Stomach (tissue), 9 donors: ENCODE results near the gene LINC01488. TPM values are rescaled to one million over a fixed set of nuclear protein-coding genes. Genes with fewer than 3 reads are reported as not detected.

Experiments used
- DNase-seq, 2 donors: peaks; one replicate each; pipeline versions ENCODE4 v3.0.0 to v3.0.0-alpha.2; 2013 to 2019
- H3K27ac ChIP-seq, 5 donors: fragments of 200-600 bp in 4 of 5; sonication (generic) in 4 of 5; one replicate each; pipeline ENCODE4 v1.5.1; 2013 to 2019; ENCODE audit warnings: mild to moderate bottlenecking in 1 of 5, moderate library complexity in 1 of 5
- H3K27me3 ChIP-seq, 3 donors: fragments of 200-600 bp; sonication (generic); one replicate each; pipeline ENCODE4 v1.5.1; 2017 to 2019; ENCODE audit warnings: mixed run types in 1 of 3
- H3K36me3 ChIP-seq, 4 donors: fragments of 200-600 bp; sonication (generic); 1 replicate in 3 of 4; 2 replicates in 1 of 4; pipeline ENCODE4 v1.5.1; 2016 to 2019
- H3K4me1 ChIP-seq, 4 donors: fragments of 200-600 bp; sonication (generic); one replicate each; pipeline ENCODE4 v1.5.1; 2016 to 2019
- H3K4me3 ChIP-seq, 4 donors: fragments of 200-600 bp; sonication (generic) in 3 of 4; one replicate each; pipeline ENCODE4 v1.5.1; 2016 to 2019; ENCODE audit warnings: mild to moderate bottlenecking in 1 of 4
- H3K9me3 ChIP-seq, 4 donors: fragments of 200-600 bp; sonication (generic); one replicate each; pipeline ENCODE4 v1.5.1; 2016 to 2019
- CTCF ChIP-seq, 7 experiments: fragments of 450-650 bp in 4 of 7; fragments of 200-600 bp in 3 of 7; sonication (generic) in 3 of 7; IDR thresholded peaks; one replicate each; pipeline ENCODE4 v1.5.1; 2016 to 2019; ENCODE audit warnings: antibody characterized with exemption in 7 of 7, control low read depth in 2 of 7, mild to moderate bottlenecking in 1 of 7
- EP300 ChIP-seq: sonication (generic); formaldehyde crosslinking; IDR thresholded peaks from one replicate; pipeline ENCODE4 v1.6.1; 2017; ENCODE audit warnings: antibody characterized with exemption
- POLR2A ChIP-seq, 4 donors: fragments of 450-650 bp; IDR thresholded peaks; one replicate each; pipeline ENCODE4 v1.6.1; 2016; ENCODE audit warnings: antibody characterized with exemption in 4 of 4, control low read depth in 2 of 4, mild to moderate bottlenecking in 1 of 4, moderate library complexity in 1 of 4
- POLR2AphosphoS5 ChIP-seq, 3 donors: sonication (generic); formaldehyde crosslinking; IDR thresholded peaks; one replicate each; pipeline ENCODE4 v1.6.1; 2016; ENCODE audit warnings: antibody characterized with exemption in 3 of 3
- WGBS, 5 donors: extraction: QIAGEN DNeasy Blood & Tissue Kit in 3 of 5; methylation state at CpG; one replicate each; pipeline versions ENCODE4 v1.1.5 to v1.1.7; 2013 to 2018; 5-methylcytosine and 5-hydroxymethylcytosine counted together
- intact Hi-C: fragments of 100-400 bp; cut with DNase I; formaldehyde crosslinking; loops from one replicate; pipeline ENCODE4 v1.15.1; 2023; ENCODE audit warnings: low total_unique reads
- polyA plus RNA-seq, 3 donors: library from polyadenylated mRNA; stranded (reverse); fragments of 200-250 nt; gene quantifications; one replicate each; pipeline ENCODE4 v1.2.3, GENCODE V29; 2013
- total RNA-seq, 5 donors: library from RNA; depleted of rRNA; stranded (reverse); fragments of >200 nt; gene quantifications; one replicate each; pipeline versions ENCODE4 v1.1.0 to v1.2.3, GENCODE V29; 2014 to 2016
- donor health status: healthy with polysubstance abuse.
- donor health status: Bipolar disorder and iron deficiency.
- donor health status: healthy.

Gene LINC01488
- total and polyA plus RNA-seq, 8 donors, result not detected

- no peaks in the 10 kb centered on the region for H3K36me3 ChIP-seq
- intact Hi-C loops, result no loop called here
- no peak for TF ChIP-seq POLR2A (IDR thresholded peaks at IDR 0.05)
- no peak for TF ChIP-seq POLR2AphosphoS5 (IDR thresholded peaks at IDR 0.05)
- TF ChIP-seq EP300, result no peak
- no peak for TF ChIP-seq CTCF (IDR thresholded peaks at IDR 0.05)
- no peak overlapping the region for H3K4me3 ChIP-seq
- DNase-seq, result peak in 1 of 2 donors; percentile 68
- peaks cover 0 to 25% (median 20%) of the 10 kb centered on the region in 4 donors for H3K4me1 ChIP-seq
- peaks cover 0 to 35% (median 0%) of the 10 kb centered on the region in 3 donors for H3K27me3 ChIP-seq
- H3K27ac ChIP-seq, result no peak overlapping the region
- 65 to 83% (median 69%) methylated on average over 16 of the region's 16 CpGs for WGBS, 5 donors
- peaks cover 3 to 17% (median 12%) of the 10 kb centered on the region in 4 donors for H3K9me3 ChIP-seq
Observed at GRCh38 chr11:69463995-69464960, 17.2 kb upstream of the LINC01488 start.

DNA sequence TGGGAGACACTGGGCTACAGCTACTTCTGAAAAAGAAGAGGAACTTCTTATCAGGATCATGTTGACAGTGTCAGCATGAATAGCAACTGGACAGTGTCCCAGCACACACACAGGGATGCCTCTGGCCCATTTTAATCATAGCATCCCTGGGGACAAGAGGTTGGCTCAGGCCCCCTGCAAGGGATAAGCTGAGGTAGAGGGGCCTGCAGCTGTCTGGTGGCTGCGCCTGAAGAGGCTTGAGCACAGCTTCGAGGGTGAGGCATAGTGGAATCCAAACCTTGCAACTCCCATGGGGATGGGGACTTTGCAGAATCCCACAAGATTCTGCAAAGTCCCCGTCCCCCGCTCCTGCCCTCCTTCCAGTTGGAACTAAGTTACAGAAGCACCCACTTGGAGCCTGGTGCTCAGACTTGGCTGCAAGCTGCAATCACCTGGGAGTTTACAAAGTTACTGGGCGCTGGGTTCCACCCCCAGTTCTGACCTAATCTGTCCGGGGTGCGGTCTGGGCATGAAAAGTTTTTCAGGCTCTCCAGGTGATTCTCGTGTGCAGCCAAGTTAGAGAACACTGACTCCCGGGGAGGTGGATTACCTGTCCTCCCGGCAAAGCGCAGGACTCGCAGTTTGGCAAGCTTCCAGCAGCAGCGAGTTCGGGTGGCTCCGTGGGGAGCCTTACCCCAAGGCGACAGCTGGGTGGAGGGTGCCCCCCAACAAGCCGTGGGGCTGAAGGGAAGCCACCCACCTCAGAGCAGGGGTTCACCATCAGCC, 16.0 kb upstream of the LINC01488 start:
- H3K27ac ChIP-seq, result no peak overlapping the region
- peaks cover 0 to 35% (median 0%) of the 10 kb centered on the region in 3 donors for H3K27me3 ChIP-seq
- no peak for DNase-seq
- no peak overlapping the region for H3K4me3 ChIP-seq
- intact Hi-C loops, result no loop called here
- no peaks in the 10 kb centered on the region for H3K36me3 ChIP-seq
- 45 to 66% (median 60%) methylated on average over 17 of the region's 17 CpGs for WGBS, 5 donors
- H3K4me1 ChIP-seq, result peaks cover 0 to 25% (median 20%) of the 10 kb centered on the region in 4 donors
- no peak for TF ChIP-seq POLR2A (IDR thresholded peaks at IDR 0.05)
- TF ChIP-seq EP300, result no peak
- TF ChIP-seq POLR2AphosphoS5 (IDR thresholded peaks at IDR 0.05), result no peak
- TF ChIP-seq CTCF (IDR thresholded peaks at IDR 0.05), result no peak
- H3K9me3 ChIP-seq, result peaks cover 2 to 16% (median 10%) of the 10 kb centered on the region in 4 donors

- no peak overlapping the region for H3K4me3 ChIP-seq
- intact Hi-C loops, result no loop called here
- 71 to 85% (median 76%) methylated on average over 6 of the region's 6 CpGs for WGBS, 5 donors
- H3K27me3 ChIP-seq, result peaks cover 0 to 41% (median 0%) of the 10 kb centered on the region in 3 donors
- H3K4me1 ChIP-seq, result peaks cover 0 to 25% (median 20%) of the 10 kb centered on the region in 4 donors
- no peak for TF ChIP-seq POLR2AphosphoS5 (IDR thresholded peaks at IDR 0.05)
- H3K27ac ChIP-seq, result no peak overlapping the region
- DNase-seq, result no peak
- peaks cover 0 to 10% (median 4%) of the 10 kb centered on the region in 4 donors for H3K9me3 ChIP-seq
- H3K36me3 ChIP-seq, result no peaks in the 10 kb centered on the region
Observed at GRCh38 chr11:69466039-69466438, 15.4 kb upstream of the LINC01488 start.

DNA sequence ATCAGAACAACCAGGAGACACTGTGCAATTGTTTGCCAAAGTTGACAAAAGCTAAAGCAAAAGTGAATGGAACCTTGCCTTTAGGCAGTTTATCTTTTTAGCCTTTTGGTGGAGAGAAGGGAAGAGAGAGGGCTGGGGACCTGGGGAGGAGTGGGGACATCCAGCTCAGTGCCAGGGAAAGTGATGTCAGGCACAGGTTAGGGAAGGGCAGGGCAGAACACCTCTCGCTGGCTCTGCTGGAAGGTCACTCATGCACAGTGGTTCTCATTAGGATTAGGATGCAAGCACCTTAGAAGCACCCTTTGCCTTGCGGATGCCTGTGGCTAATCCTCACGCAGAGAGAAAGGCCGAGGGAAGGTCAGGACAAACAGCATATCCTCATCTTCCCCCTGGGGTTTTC, 14.3 kb upstream of the LINC01488 start:
- WGBS, 5 donors, result 85 to 96% (median 93%) methylated on average over 4 of the region's 4 CpGs

More for the DNA sequence above, 14.3 kb upstream of the LINC01488 start:
- H3K9me3 ChIP-seq, result no peaks in the 10 kb centered on the region
- no peak overlapping the region for H3K27ac ChIP-seq
- DNase-seq, result no peak
- TF ChIP-seq CTCF (IDR thresholded peaks at IDR 0.05) (no peak), POLR2AphosphoS5 (IDR thresholded peaks at IDR 0.05) (no peak), POLR2A (IDR thresholded peaks at IDR 0.05) (no peak), EP300 (no peak)
- H3K4me3 ChIP-seq, result no peak overlapping the region
- H3K4me1 ChIP-seq, result peaks cover 0 to 25% (median 20%) of the 10 kb centered on the region in 4 donors
- no peaks in the 10 kb centered on the region for H3K36me3 ChIP-seq
- H3K27me3 ChIP-seq, result peaks cover 0 to 50% (median 0%) of the 10 kb centered on the region in 3 donors
- intact Hi-C loops, result no loop called here
